Astrocyte (in vitro differentiated cells and primary cell): Measurements from ENCODE around the gene PVALEF. TPM values are rescaled to one million over a fixed set of nuclear protein-coding genes. Genes with fewer than 3 reads are reported as not detected.

Experiments used
- DNase-seq: peaks from one replicate; pipeline ENCODE4 v3.0.0-alpha.2; 2010; ENCODE audit warnings: low read depth
- FAIRE-seq: peaks from 2 replicates; lab custom pipeline; 2011; peaks lifted over from hg19 to GRCh38; lab: Jason Lieb, UNC
- H2AFZ ChIP-seq: 2 replicates; pipeline ENCODE4 v1.6.0; 2012; ENCODE audit warnings: low read depth, low read length, inconsistent platforms
- H3K27ac ChIP-seq: 2 replicates; pipeline ENCODE4 v1.5.1; 2011; ENCODE audit warnings: low read depth, low read length, inconsistent platforms
- H3K27me3 ChIP-seq: 2 replicates; pipeline ENCODE4 v1.6.0; 2011; ENCODE audit warnings: low read length, inconsistent platforms; ENCODE audit not compliant: insufficient read depth
- H3K36me3 ChIP-seq: 2 replicates; pipeline ENCODE4 v1.5.1; 2011; ENCODE audit warnings: low read length, inconsistent platforms; ENCODE audit not compliant: insufficient read depth
- H3K4me1 ChIP-seq: 2 replicates; pipeline ENCODE4 v1.5.1; 2011; ENCODE audit warnings: low read length, inconsistent platforms; ENCODE audit not compliant: insufficient read depth
- H3K4me2 ChIP-seq: 2 replicates; pipeline ENCODE4 v1.6.0; 2012; ENCODE audit warnings: low read length, inconsistent platforms
- H3K4me3 ChIP-seq: 2 replicates; pipeline ENCODE4 v1.5.1; 2011; ENCODE audit warnings: low read depth, mild to moderate bottlenecking, low read length, inconsistent platforms; ENCODE audit not compliant: insufficient read depth
- H3K79me2 ChIP-seq: 2 replicates; pipeline ENCODE4 v1.6.0; 2012; ENCODE audit warnings: mild to moderate bottlenecking, low read length, inconsistent platforms; ENCODE audit not compliant: insufficient read depth
- H3K9ac ChIP-seq: 2 replicates; pipeline ENCODE4 v1.6.0; 2012; ENCODE audit warnings: mild to moderate bottlenecking, low read length, inconsistent platforms
- H3K9me3 ChIP-seq: 2 replicates; pipeline ENCODE4 v1.5.1; 2012; ENCODE audit warnings: low read depth, mild to moderate bottlenecking, low read length, inconsistent platforms; ENCODE audit not compliant: insufficient read depth
- H4K20me1 ChIP-seq: 2 replicates; pipeline ENCODE4 v1.6.0; 2012; ENCODE audit warnings: low read length, inconsistent platforms; ENCODE audit not compliant: insufficient read depth
- H3K27ac Mint-ChIP-seq: one replicate; pipeline ENCODE4 v1.8.0; 2021; ENCODE audit warnings: mild to moderate bottlenecking, mixed read lengths; ENCODE audit not compliant: unreplicated experiment
- H3K27me3 Mint-ChIP-seq: one replicate; pipeline ENCODE4 v1.8.0; 2021; ENCODE audit warnings: low read depth, mixed read lengths; ENCODE audit not compliant: unreplicated experiment
- H3K36me3 Mint-ChIP-seq: one replicate; pipeline ENCODE4 v1.8.0; 2021; ENCODE audit warnings: low read depth, mixed read lengths; ENCODE audit not compliant: unreplicated experiment
- H3K4me1 Mint-ChIP-seq: one replicate; pipeline ENCODE4 v1.8.0; 2021; ENCODE audit warnings: low read depth, mixed read lengths; ENCODE audit not compliant: unreplicated experiment
- H3K4me3 Mint-ChIP-seq: one replicate; pipeline ENCODE4 v1.8.0; 2021; ENCODE audit warnings: mild to moderate bottlenecking, moderate library complexity, mixed read lengths; ENCODE audit not compliant: unreplicated experiment
- H3K9me3 Mint-ChIP-seq: one replicate; pipeline ENCODE4 v1.8.0; 2021; ENCODE audit warnings: mild to moderate bottlenecking, mixed read lengths; ENCODE audit not compliant: unreplicated experiment
- CTCF ChIP-seq: IDR thresholded peaks from 2 replicates; pipeline ENCODE4 v1.5.1; 2011; ENCODE audit warnings: low read depth, mild to moderate bottlenecking, inconsistent platforms, low read length, moderate library complexity; ENCODE audit not compliant: insufficient read depth
- EZH2 ChIP-seq: IDR thresholded peaks from 2 replicates; pipeline ENCODE4 v1.6.1; 2012; ENCODE audit warnings: mild to moderate bottlenecking, low read length, inconsistent platforms; ENCODE audit not compliant: insufficient read depth
- total RNA-seq: library from RNA; stranded (reverse); gene quantifications from 2 replicates; pipeline ENCODE4 v1.2.1, GENCODE V29; 2021

The PVALEF gene
- total RNA-seq, 1 donor from 2014 or later = not detected

- Mint-ChIP-seq H3K4me1 (no peaks in the 10 kb centered on the region), H3K4me3 (no peak overlapping the region), H3K9me3 (peaks cover 2% of the 10 kb centered on the region), H3K27me3 (peaks cover 7% of the 10 kb centered on the region), H3K27ac (no peak overlapping the region), H3K36me3 (no peaks in the 10 kb centered on the region)
- Histone ChIP-seq H3K9ac (no peak overlapping the region), H2AFZ (no peak overlapping the region), H3K9me3 (peaks cover 3% of the 10 kb centered on the region), H4K20me1 (peaks cover 4% of the 10 kb centered on the region), H3K27me3 (no peaks in the 10 kb centered on the region), H3K4me2 (no peak overlapping the region), H3K4me3 (no peak overlapping the region), H3K27ac (no peak overlapping the region), H3K4me1 (no peaks in the 10 kb centered on the region), H3K36me3 (no peaks in the 10 kb centered on the region), H3K79me2 (no peaks in the 10 kb centered on the region)
- TF ChIP-seq CTCF = no peak
- no peak for TF ChIP-seq EZH2
- FAIRE-seq (no peak), DNase-seq (no peak)
Measured at GRCh38 chr17:81136366-81136765, 28.9 kb upstream of the PVALEF start.

GRCh38 chr17:81137248-81137647 is 28.1 kb upstream of the PVALEF start:
- TF ChIP-seq CTCF = no peak
- no peak for TF ChIP-seq EZH2
- Histone ChIP-seq H3K79me2 (no peaks in the 10 kb centered on the region), H3K4me3 (no peak overlapping the region), H3K9me3 (peaks cover 3% of the 10 kb centered on the region), H2AFZ (no peak overlapping the region), H3K9ac (no peak overlapping the region), H3K4me1 (no peaks in the 10 kb centered on the region), H3K27me3 (no peaks in the 10 kb centered on the region), H3K27ac (no peak overlapping the region), H3K36me3 (no peaks in the 10 kb centered on the region), H4K20me1 (peaks cover 4% of the 10 kb centered on the region), H3K4me2 (no peak overlapping the region)
- Mint-ChIP-seq H3K36me3 (no peaks in the 10 kb centered on the region), H3K27ac (no peak overlapping the region), H3K27me3 (peaks cover 11% of the 10 kb centered on the region), H3K9me3 (peaks cover 2% of the 10 kb centered on the region), H3K4me1 (no peaks in the 10 kb centered on the region), H3K4me3 (no peak overlapping the region)
- DNase-seq (no peak), FAIRE-seq (no peak)

GRCh38 chr17:81138083-81138482 is 27.2 kb upstream of the PVALEF start:
- H3K4me2 ChIP-seq = no peak overlapping the region
- H3K36me3 Mint-ChIP-seq = no peaks in the 10 kb centered on the region
- H3K9ac ChIP-seq = no peak overlapping the region
- H3K4me1 Mint-ChIP-seq = no peaks in the 10 kb centered on the region
- H3K36me3 ChIP-seq = no peaks in the 10 kb centered on the region
- peaks cover 4% of the 10 kb centered on the region for H4K20me1 ChIP-seq
- no peak overlapping the region for H3K27ac Mint-ChIP-seq
- DNase-seq = no peak
- no peak overlapping the region for H3K4me3 Mint-ChIP-seq
- TF ChIP-seq CTCF (no peak), EZH2 (no peak)
- H3K9me3 ChIP-seq = peaks cover 3% of the 10 kb centered on the region
- H3K27ac ChIP-seq = no peak overlapping the region
- no peak overlapping the region for H3K4me3 ChIP-seq
- H3K9me3 Mint-ChIP-seq = peaks cover 2% of the 10 kb centered on the region
- H3K27me3 ChIP-seq = no peaks in the 10 kb centered on the region
- H3K27me3 Mint-ChIP-seq = peaks cover 11% of the 10 kb centered on the region
- no peak for FAIRE-seq
- no peak overlapping the region for H2AFZ ChIP-seq
- no peaks in the 10 kb centered on the region for H3K4me1 ChIP-seq
- H3K79me2 ChIP-seq = no peaks in the 10 kb centered on the region
